Measurements from ENCODE around the gene MATN3. TPM values are rescaled to one million over a fixed set of nuclear protein-coding genes. Genes with fewer than 3 reads are reported as not detected.
A peak's percentile ranks its signal among the peaks of the same experiment; 100 is the strongest.

The MATN3 gene
- total and polyA plus RNA-seq, 2 of the 8 experiments (the other 6 are each of a cell fraction or from before 2014, with no cell fraction given), result 3.0 to 9.9 TPM

DNA sequence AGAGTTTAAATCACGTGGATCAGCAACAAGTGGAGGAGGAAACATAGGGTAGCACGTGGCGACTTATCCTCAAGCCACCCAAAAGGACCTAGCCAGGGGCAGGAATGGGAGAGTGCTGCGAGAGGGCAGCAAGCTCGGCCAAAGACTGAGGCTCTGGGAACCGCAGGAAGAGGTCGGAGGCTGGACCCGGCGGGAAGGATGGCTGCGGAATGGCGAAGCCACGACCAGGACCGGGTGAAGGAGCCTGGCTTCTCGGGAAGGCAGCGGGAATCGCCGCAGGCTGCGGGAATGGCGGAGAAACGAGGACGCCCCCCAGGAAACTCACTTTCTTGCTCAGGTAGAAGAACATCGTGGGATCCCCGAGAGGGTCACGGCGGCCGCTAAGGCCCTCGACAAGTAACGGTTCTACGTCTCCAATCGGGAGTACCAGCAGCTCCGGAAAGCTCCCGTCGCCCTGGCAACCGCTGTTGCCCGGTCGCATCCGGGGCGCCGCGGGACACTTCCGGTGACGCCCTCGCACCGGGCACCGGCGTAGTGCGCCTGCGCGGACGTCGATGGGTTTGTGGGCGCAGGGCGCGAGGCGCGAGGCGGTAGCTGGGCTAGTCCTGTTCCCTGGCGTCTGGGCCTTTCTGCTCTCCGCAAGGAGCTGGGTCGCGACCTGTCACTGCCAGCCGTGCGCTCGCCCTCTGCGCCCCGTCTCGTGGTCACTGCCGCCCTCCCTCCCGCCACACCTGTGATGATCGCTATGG, 22.6 kb downstream of the MATN3 start, which contains the start of gene WDR35 (continued):
- TF ChIP-seq, protein P1, sequence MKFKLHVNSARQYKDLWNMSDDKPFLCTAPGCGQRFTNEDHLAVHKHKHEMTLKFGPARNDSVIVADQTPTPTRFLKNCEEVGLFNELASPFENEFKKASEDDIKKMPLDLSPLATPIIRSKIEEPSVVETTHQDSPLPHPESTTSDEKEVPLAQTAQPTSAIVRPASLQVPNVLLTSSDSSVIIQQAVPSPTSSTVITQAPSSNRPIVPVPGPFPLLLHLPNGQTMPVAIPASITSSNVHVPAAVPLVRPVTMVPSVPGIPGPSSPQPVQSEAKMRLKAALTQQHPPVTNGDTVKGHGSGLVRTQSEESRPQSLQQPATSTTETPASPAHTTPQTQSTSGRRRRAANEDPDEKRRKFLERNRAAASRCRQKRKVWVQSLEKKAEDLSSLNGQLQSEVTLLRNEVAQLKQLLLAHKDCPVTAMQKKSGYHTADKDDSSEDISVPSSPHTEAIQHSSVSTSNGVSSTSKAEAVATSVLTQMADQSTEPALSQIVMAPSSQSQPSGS (IDR thresholded peaks at IDR 0.05; ENCODE audit: low read length), result no peak
- TF ChIP-seq TBP (IDR thresholded peaks at IDR 0.05; ENCODE audit: low read depth, low read length), result no peak; the same call in 1 of the 2 replicates
- TF ChIP-seq HDAC2 (IDR thresholded peaks at IDR 0.05; ENCODE audit: borderline replicate concordance in 1 of 2, low read depth in 2 of 2, low read length in 2 of 2), result peak in 1 of 2 experiments; percentile 84; a peak in 1 of 4 replicates
- TF ChIP-seq RNF2 (IDR thresholded peaks at IDR 0.05; ENCODE audit: borderline replicate concordance, low read depth, low read length, missing control alignments, poor library complexity, severe bottlenecking), result no peak
- no peak for TF ChIP-seq CBX8 (IDR thresholded peaks at IDR 0.05; ENCODE audit: borderline replicate concordance, low read depth, low read length)
- TF ChIP-seq KDM4A (IDR thresholded peaks at IDR 0.05; ENCODE audit: low read depth, low read length, severe bottlenecking), result peak; percentile 95
- TF ChIP-seq RBBP5 (IDR thresholded peaks at IDR 0.05; ENCODE audit: borderline replicate concordance, low read depth, low read length), result peak; percentile 83
- 0 out of 3 replicates have a peak, but pooled peaks of 1 of the 2 experiments have one; percentile 81 for TF ChIP-seq EP300 (IDR thresholded peaks at IDR 0.05; ENCODE audit: borderline replicate concordance in 1 of 2, low read depth in 2 of 2, low read length in 2 of 2)
- TF ChIP-seq RAD21 (IDR thresholded peaks at IDR 0.05 in 1 of 2, conservative IDR thresholded peaks at IDR 0.05 in 1 of 2; ENCODE audit: low read depth in 2 of 2, low read length in 2 of 2), result 0 out of 4 replicates have a peak, but pooled peaks of 1 of the 2 experiments have one; percentile 1
- no peak for TF ChIP-seq POU5F1 (IDR thresholded peaks at IDR 0.05; ENCODE audit: low read depth, low read length)
- TF ChIP-seq TAF1 (IDR thresholded peaks at IDR 0.05; ENCODE audit: low read depth, low read length), result peak; percentile 77
- TF ChIP-seq E2F6 (IDR thresholded peaks at IDR 0.05), result peak; percentile 83
- TF ChIP-seq TCF12 (IDR thresholded peaks at IDR 0.05; ENCODE audit: low read depth, low read length), result no peak
- TF ChIP-seq SIN3A (conservative IDR thresholded peaks at IDR 0.05 in 1 of 2, IDR thresholded peaks at IDR 0.05 in 1 of 2; ENCODE audit: low read depth in 1 of 2, low read length in 2 of 2), result peak; percentile 75 to 83; a peak in 2 of 4 replicates
- no peak for TF ChIP-seq CBX5 (IDR thresholded peaks at IDR 0.05; ENCODE audit: low read depth, low read length)
- peak; percentile 44 for TF ChIP-seq SAP30 (IDR thresholded peaks at IDR 0.05; ENCODE audit: insufficient read depth, insufficient replicate concordance, low read length)
- peak; percentile 66; the same call in 1 of the 2 replicates for TF ChIP-seq EGR1 (IDR thresholded peaks at IDR 0.05; ENCODE audit: borderline replicate concordance, low read depth, low read length)
- peak; percentile 78 for TF ChIP-seq POLR2AphosphoS5 (IDR thresholded peaks at IDR 0.05; ENCODE audit: low read depth, low read length)
- no peak for TF ChIP-seq FOSL1 (IDR thresholded peaks at IDR 0.05; ENCODE audit: insufficient read depth, low read depth, low read length)

Measured in H1 (cell line).